ENCODE measurements around the gene MARCOL. TPM values are rescaled to one million over a fixed set of nuclear protein-coding genes. Genes with fewer than 3 reads are reported as not detected.

The MARCOL gene
- total and polyA plus RNA-seq, 10 of the 15 experiments (the other 5 are each of a cell fraction or from before 2014, with no cell fraction given) = 1.4 TPM; not detected in 9

GRCh38 chr5:148238418-148238794 lies at the start of gene MARCOL (continued):
- TF ChIP-seq CUX1 (IDR thresholded peaks at IDR 0.05; ENCODE audit: insufficient replicate concordance, low read depth, low read length) (no peak), HDGF (IDR thresholded peaks at IDR 0.05) (no peak)

- Histone ChIP-seq H3K9ac (ENCODE audit: control insufficient read depth, insufficient read depth, low read length) (no peak overlapping the region), H3K79me2 (ENCODE audit: control insufficient read depth, insufficient read depth, low read length) (no peaks in the 10 kb centered on the region), H3K4me3 (no peak overlapping the region), H3K9me3 (replicated peaks; ENCODE audit: control insufficient read depth, insufficient read depth, low read length) (no peaks in the 10 kb centered on the region), H2AFZ (ENCODE audit: control insufficient read depth, low read depth, low read length) (no peak overlapping the region), H3K4me1 (ENCODE audit: control insufficient read depth, insufficient read depth, low read length) (no peaks in the 10 kb centered on the region), H3K27me3 (replicated peaks in 1 of 2; ENCODE audit: control insufficient read depth in 2 of 2, insufficient read depth in 2 of 2, low read length in 1 of 2) (no peaks in the 10 kb centered on the region), H3K4me2 (ENCODE audit: control insufficient read depth, insufficient read depth) (no peak overlapping the region), H4K20me1 (ENCODE audit: control insufficient read depth, insufficient read depth) (no peaks in the 10 kb centered on the region), H3K27ac (ENCODE audit: control insufficient read depth, insufficient read depth) (no peak overlapping the region), H3K36me3 (ENCODE audit: control insufficient read depth in 2 of 2, insufficient read depth in 2 of 2, low read length in 1 of 2) (no peaks in the 10 kb centered on the region)
- ChIA-PET SMC1A (ENCODE audit: uncharacterized antibody, unreplicated experiment) (interaction anchor here (0.6 to 1.4 kb wide), 3 partner anchors 13 to 41 kb away, joined by 3 to 6 read pairs (median 3); no protein-coding TSS in a partner anchor), CTCF (interaction anchor here (1.3 kb wide), 1 partner anchor 11 kb away, joined by 4 read pairs; no protein-coding TSS in a partner anchor), POLR2A (no interaction called here), RAD21 (ENCODE audit: unreplicated experiment) (no interaction called here)
- BruUV-seq (replicated peaks) = no TSS peak
- TF ChIP-seq PKNOX1 (IDR thresholded peaks at IDR 0.05) = no peak
- no peak for TF ChIP-seq HDAC6 (IDR thresholded peaks at IDR 0.05; ENCODE audit: unreplicated experiment)
- TF ChIP-seq SPI1 (IDR thresholded peaks at IDR 0.05; ENCODE audit: borderline replicate concordance, insufficient read depth, low read depth, low read length) = no peak
- TF ChIP-seq TARDBP (IDR thresholded peaks at IDR 0.05; ENCODE audit: borderline replicate concordance) = no peak
- no peak for TF ChIP-seq ELK1 (IDR thresholded peaks at IDR 0.05; ENCODE audit: low read depth, low read length)
- intact Hi-C loops (cut with micrococcal nuclease; ENCODE audit: unreplicated experiment) (no loop called here), in situ Hi-C loops (cut with MboI) (loop anchor here (25.0 kb wide), 2 partner anchors 296 to 846 kb away; no protein-coding TSS in a partner anchor)
- no peak for DNase-seq (ENCODE audit: low read depth, low spot score)
- 0% methylated on average over 1 of the region's 1 CpG for WGBS (ENCODE audit: insufficient coverage, insufficient replicate concordance, low lambda C conversion rate, missing lambda C conversion rate)
- FAIRE-seq = no peak
- ATAC-seq = no peak
Measured at GRCh38 chr5:148191010-148191409, 47.3 kb upstream of the MARCOL start.

All from GM12878 (cell line).